ENCODE measurements around the gene JADE1.

DNA sequence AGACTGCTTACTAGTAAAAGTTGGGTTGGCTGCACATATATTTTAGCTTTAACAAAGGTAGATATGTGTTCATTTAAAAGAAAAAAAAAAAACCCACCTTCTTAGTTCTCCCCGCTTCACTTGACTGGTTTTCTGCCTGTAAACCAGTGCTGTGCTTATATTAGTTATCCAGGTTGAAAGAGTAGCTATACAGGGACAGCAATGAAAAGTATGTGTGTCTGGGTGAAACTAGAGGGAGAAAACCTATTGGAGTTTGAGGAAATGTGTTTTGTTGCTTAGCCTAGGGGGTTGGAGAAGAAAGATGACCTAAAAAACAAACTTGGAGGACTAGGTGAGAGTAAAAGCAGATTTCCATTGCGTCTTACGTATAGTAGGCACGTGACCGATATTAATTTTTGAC, 4.5 kb downstream of the JADE1 start:
- TF ChIP-seq, protein P1, sequence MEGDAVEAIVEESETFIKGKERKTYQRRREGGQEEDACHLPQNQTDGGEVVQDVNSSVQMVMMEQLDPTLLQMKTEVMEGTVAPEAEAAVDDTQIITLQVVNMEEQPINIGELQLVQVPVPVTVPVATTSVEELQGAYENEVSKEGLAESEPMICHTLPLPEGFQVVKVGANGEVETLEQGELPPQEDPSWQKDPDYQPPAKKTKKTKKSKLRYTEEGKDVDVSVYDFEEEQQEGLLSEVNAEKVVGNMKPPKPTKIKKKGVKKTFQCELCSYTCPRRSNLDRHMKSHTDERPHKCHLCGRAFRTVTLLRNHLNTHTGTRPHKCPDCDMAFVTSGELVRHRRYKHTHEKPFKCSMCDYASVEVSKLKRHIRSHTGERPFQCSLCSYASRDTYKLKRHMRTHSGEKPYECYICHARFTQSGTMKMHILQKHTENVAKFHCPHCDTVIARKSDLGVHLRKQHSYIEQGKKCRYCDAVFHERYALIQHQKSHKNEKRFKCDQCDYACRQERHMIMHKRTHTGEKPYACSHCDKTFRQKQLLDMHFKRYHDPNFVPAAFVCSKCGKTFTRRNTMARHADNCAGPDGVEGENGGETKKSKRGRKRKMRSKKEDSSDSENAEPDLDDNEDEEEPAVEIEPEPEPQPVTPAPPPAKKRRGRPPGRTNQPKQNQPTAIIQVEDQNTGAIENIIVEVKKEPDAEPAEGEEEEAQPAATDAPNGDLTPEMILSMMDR (conservative IDR thresholded peaks at IDR 0.05; ENCODE audit: low read length) = no peak
- no peak for TF ChIP-seq EZH2phosphoT487 (IDR thresholded peaks at IDR 0.05; ENCODE audit: borderline replicate concordance)
